GM12878 (cell line): ENCODE results near the gene RAP1GDS1. TPM values are rescaled to one million over a fixed set of nuclear protein-coding genes. Genes with fewer than 3 reads are reported as not detected.

Experiments used
- ATAC-seq: fragments of 200-7000 bp; cut with Tn5 transposase; 3 replicates; pipeline ENCODE4 v1.9.1; 2020; ENCODE audit warnings: mild to moderate bottlenecking, moderate library complexity
- Bru-seq: library from RNA; stranded (reverse); fragments of 400-500 nt; gene quantifications from one replicate; lab custom pipeline; 2021; lab: Mats Ljungman, UMichigan
- BruChase-seq, 2 experiments: library from RNA; stranded (reverse); fragments of 400-500 nt; gene quantifications; one replicate each; lab custom pipeline; 2021; lab: Mats Ljungman, UMichigan
- BruUV-seq: library from RNA; stranded (reverse); fragments of 400-500 nt; replicated peaks from 2 replicates; lab custom pipeline; 2021; lab: Mats Ljungman, UMichigan
- CTCF ChIA-PET: fragments of 300-600 bp; sonication (Branson Sonifier 250); formaldehyde crosslinking; extraction: SDS; loops from one replicate; lab custom pipeline; 2021; ENCODE audit warnings: inconsistent platforms; lab: Yijun Ruan, JAX
- POLR2A ChIA-PET: fragments of 350-600 bp; formaldehyde crosslinking; extraction: SDS; loops from one replicate; lab custom pipeline; 2021; ENCODE audit warnings: inconsistent platforms; lab: Charles Lee
- RAD21 ChIA-PET: fragments of 300-600 bp; sonication (Branson Sonifier 250); formaldehyde crosslinking; loops from one replicate; lab custom pipeline; 2023; ENCODE audit warnings: antibody characterized with exemption; ENCODE audit not compliant: unreplicated experiment; lab: Charles Lee
- SMC1A ChIA-PET: fragments of 300-600 bp; sonication (Branson Sonifier 250); formaldehyde crosslinking; loops from one replicate; lab custom pipeline; 2023; ENCODE audit not compliant: unreplicated experiment, uncharacterized antibody; lab: Charles Lee
- DNase-seq: peaks from one replicate; pipeline ENCODE4 v3.0.0-alpha.2; 2011; ENCODE audit warnings: low read depth, low spot score
- FAIRE-seq: peaks from 3 replicates; lab custom pipeline; 2011; peaks lifted over from hg19 to GRCh38; lab: Jason Lieb, UNC
- H2AFZ ChIP-seq: 2 replicates; pipeline ENCODE4 v1.6.0; 2011; ENCODE audit warnings: low read depth, low read length, control low read depth; ENCODE audit not compliant: control insufficient read depth
- H3K27ac ChIP-seq: 2 replicates; pipeline ENCODE4 v1.5.1; 2011; ENCODE audit warnings: control low read depth; ENCODE audit not compliant: control insufficient read depth, insufficient read depth
- H3K27me3 ChIP-seq, 2 experiments: replicated peaks in 1 of 2; 2 replicates each; pipeline versions ENCODE4 v1.6.0 to v1.6.1; 2011; ENCODE audit warnings: low read length in 1 of 2; ENCODE audit not compliant: control insufficient read depth in 2 of 2, insufficient read depth in 2 of 2
- H3K36me3 ChIP-seq, 2 experiments: 2 replicates each; pipeline ENCODE4 v1.5.1; 2011; ENCODE audit warnings: low read length in 1 of 2; ENCODE audit not compliant: control insufficient read depth in 2 of 2, insufficient read depth in 2 of 2
- H3K4me1 ChIP-seq: 2 replicates; pipeline ENCODE4 v1.6.1; 2011; ENCODE audit warnings: mild to moderate bottlenecking, low read length, moderate library complexity, mixed read lengths; ENCODE audit not compliant: control insufficient read depth, insufficient read depth
- H3K4me2 ChIP-seq: 2 replicates; pipeline ENCODE4 v1.6.0; 2011; ENCODE audit warnings: control low read depth; ENCODE audit not compliant: control insufficient read depth, insufficient read depth
- H3K4me3 ChIP-seq: fragments of 200-600 bp; sonication (generic); 2 replicates; pipeline ENCODE4 v1.5.1; 2016
- H3K79me2 ChIP-seq: 2 replicates; pipeline ENCODE4 v1.6.0; 2011; ENCODE audit warnings: low read length; ENCODE audit not compliant: control insufficient read depth, insufficient read depth
- H3K9ac ChIP-seq: 2 replicates; pipeline ENCODE4 v1.8.0; 2011; ENCODE audit warnings: low read length, control low read depth, mixed read lengths; ENCODE audit not compliant: control insufficient read depth, insufficient read depth
- H3K9me3 ChIP-seq: replicated peaks from 3 replicates; pipeline ENCODE4 v1.5.1; 2011; ENCODE audit warnings: mild to moderate bottlenecking, low read length; ENCODE audit not compliant: control insufficient read depth, insufficient read depth
- H4K20me1 ChIP-seq: 2 replicates; pipeline ENCODE4 v1.6.0; 2011; ENCODE audit not compliant: control insufficient read depth, insufficient read depth
- FOS ChIP-seq: IDR thresholded peaks from 3 replicates; pipeline ENCODE4 v1.6.1; 2011; ENCODE audit warnings: borderline replicate concordance; ENCODE audit not compliant: insufficient read length; ENCODE audit errors: extremely low read depth
- MEF2B ChIP-seq: fragments of 450-650 bp; IDR thresholded peaks from 2 replicates; pipeline ENCODE4 v1.6.1; 2018; ENCODE audit warnings: mild to moderate bottlenecking, moderate library complexity; ENCODE audit not compliant: partially characterized antibody, poor library complexity, severe bottlenecking
- NKRF ChIP-seq: fragments of 450-650 bp; conservative IDR thresholded peaks from 2 replicates; pipeline ENCODE4 v1.6.1; 2017; ENCODE audit warnings: mild to moderate bottlenecking, moderate library complexity
- PAX5 ChIP-seq: IDR thresholded peaks from 2 replicates; pipeline ENCODE4 v1.6.1; 2011; ENCODE audit warnings: low read depth, low read length, borderline replicate concordance
- PML ChIP-seq: IDR thresholded peaks from 2 replicates; pipeline ENCODE4 v1.6.1; 2012; ENCODE audit warnings: low read length, inconsistent platforms
- RB1 ChIP-seq: fragments of 450-650 bp; formaldehyde crosslinking; IDR thresholded peaks from 2 replicates; pipeline ENCODE4 v1.6.1; 2017; ENCODE audit warnings: mild to moderate bottlenecking, borderline replicate concordance
- SRF ChIP-seq, 2 experiments: IDR thresholded peaks; 2 replicates each; pipeline ENCODE4 v1.6.1; 2011; ENCODE audit warnings: low read depth in 2 of 2, low read length in 2 of 2, mild to moderate bottlenecking in 1 of 2, moderate library complexity in 1 of 2
- TCF12 ChIP-seq: IDR thresholded peaks from 2 replicates; pipeline ENCODE4 v1.6.1; 2011; ENCODE audit warnings: low read depth, mild to moderate bottlenecking, low read length
- ZBED1 ChIP-seq: IDR thresholded peaks from 2 replicates; pipeline ENCODE4 v1.6.1; 2016; ENCODE audit warnings: borderline replicate concordance
- ZNF622 ChIP-seq: fragments of 450-650 bp; IDR thresholded peaks from 2 replicates; pipeline ENCODE4 v1.6.1; 2017; ENCODE audit warnings: mild to moderate bottlenecking, inconsistent platforms
- WGBS: methylation state at CpG from one replicate; pipeline ENCODE4 v1.1.6; 2016; ENCODE audit warnings: low lambda C conversion rate; ENCODE audit not compliant: insufficient replicate concordance, insufficient coverage; ENCODE audit errors: missing lambda C conversion rate; 5-methylcytosine and 5-hydroxymethylcytosine counted together
- in situ Hi-C: fragments of 300-500 bp; cut with MboI; formaldehyde crosslinking; loops from 9 replicates; pipeline ENCODE4 v1.14.3; 2018; ENCODE audit warnings: mixed read lengths
- intact Hi-C: fragments of 100-400 bp; cut with micrococcal nuclease; formaldehyde crosslinking; loops from one replicate; pipeline ENCODE4 v1.14.2; 2022; ENCODE audit not compliant: unreplicated experiment
- long read RNA-seq, 2 experiments: library from polyadenylated mRNA; unstranded; transcript quantifications; one replicate each; pipeline ENCODE4 v2.0.0, GENCODE V29; 2019 to 2020
- polyA minus RNA-seq, 3 experiments: library from RNA; depleted of rRNA, polyadenylated mRNA; stranded (reverse); fragments of >200 nt; gene quantifications; 2 replicates each; pipeline ENCODE4 v1.2.3, GENCODE V29; 2011
- polyA plus RNA-seq, 11 experiments: library from polyadenylated mRNA; depleted of rRNA in 4 of 11; unstranded in 6 of 11; stranded (reverse) in 5 of 11; fragments of >200 nt; fragmentation: Nextera tagmentation in 4 of 11; fragmentation: Illumina TruSeq in 1 of 11; extraction: Ambion mirVana in 4 of 11; extraction: Trizol in 1 of 11; gene quantifications; 1 replicate in 1 of 11; 2 replicates in 10 of 11; pipeline versions ENCODE4 v1.2.1 to v1.2.3, GENCODE V29; 2011 to 2016; ENCODE audit warnings: inconsistent platforms in 2 of 11, missing spikeins in 2 of 11, low read depth in 1 of 11
- total RNA-seq, 4 experiments: library from RNA; depleted of rRNA in 3 of 4; stranded (reverse); fragments of >200 nt in 3 of 4; fragmentation: Illumina TruSeq in 1 of 4; extraction: Trizol in 1 of 4; gene quantifications; 2 replicates each; pipeline versions ENCODE4 v1.2.1 to v1.2.3, GENCODE V29; 2013 to 2021
- TF ChIP-seq, protein P1 (sequence below): IDR thresholded peaks from 2 replicates; pipeline ENCODE4 v1.6.1; 2011; ENCODE audit warnings: borderline replicate concordance, low read depth, mild to moderate bottlenecking, moderate library complexity, mixed read lengths, low read length; ENCODE audit not compliant: insufficient read depth; ENCODE audit errors: extremely low read length

RAP1GDS1 gene
- 29.5 and 30.1 TPM in 2 replicates for total RNA-seq (2013; cell fraction: nucleolus; rRNA removed)
- total RNA-seq (2014; rRNA removed) (16.7 and 20.8 TPM in 2 replicates), total RNA-seq (2014; rRNA removed; fragmentation: Illumina TruSeq; extraction: Trizol) (23.8 and 24.0 TPM in 2 replicates), total RNA-seq (2021) (22.5 and 23.0 TPM in 2 replicates), polyA plus RNA-seq (2011; rRNA removed) (30.5 and 42.2 TPM in 2 replicates), polyA plus RNA-seq (2014; fragmentation: Illumina TruSeq; extraction: Trizol) (19.0 and 21.3 TPM in 2 replicates), polyA plus RNA-seq (2014; fragmentation: Nextera tagmentation; extraction: Ambion mirVana) (10 to 100 TPM; 12.0 to 13.2 TPM), polyA plus RNA-seq (2014; rRNA removed) (17.5 and 18.5 TPM in 2 replicates), polyA plus RNA-seq (2016; fragmentation: Nextera tagmentation; extraction: Ambion mirVana) (10 to 100 TPM; 25.3 to 26.5 TPM), polyA minus RNA-seq (2011; rRNA and poly(A)+ RNA removed) (36.7 and 56.3 TPM in 2 replicates), Bru-seq, nascent RNA (percentile 66 among the genes with signal in this experiment), BruChase-seq, experiment 1, labeled RNA remaining after a 6-hour chase (percentile 57 among the genes with signal in this experiment), BruChase-seq, experiment 2, labeled RNA remaining after a 2-hour chase (percentile 59 among the genes with signal in this experiment)
- 7.7 TPM for polyA plus RNA-seq (2011; ENCODE audit: low read depth)
- polyA plus RNA-seq (2011; cell fraction: cytosol; rRNA removed): 16.5 and 17.1 TPM in 2 replicates
- 15.7 and 17.2 TPM in 2 replicates for polyA plus RNA-seq (2011; cell fraction: nucleus; rRNA removed)
- polyA plus RNA-seq (2012): 10.4 and 16.0 TPM in 2 replicates
- polyA minus RNA-seq (2011; cell fraction: cytosol; rRNA and poly(A)+ RNA removed): 12.6 and 16.0 TPM in 2 replicates
- polyA minus RNA-seq (2011; cell fraction: nucleus; rRNA and poly(A)+ RNA removed): 23.7 and 48.8 TPM in 2 replicates
- long read RNA-seq, experiment 1, transcript RAP1GDS1-205 (15 exons, 3,681 nt): major isoform, 14 of 42 reads
- long read RNA-seq, experiment 1, partial matches to known transcripts: 1 of 42 reads
- long read RNA-seq, experiment 1, other reads (novel, unspliced or antisense): 20 of 42 reads
- long read RNA-seq, experiment 2, transcript RAP1GDS1-217 (5 exons, 941 nt): minor isoform, 5 of 242 reads
- long read RNA-seq, experiment 2, transcript RAP1GDS1-204 (14 exons, 1,942 nt): minor isoform, 6 of 242 reads
- long read RNA-seq, experiment 2, transcript RAP1GDS1-205 (15 exons, 3,681 nt): major isoform, 104 of 242 reads
- long read RNA-seq, experiment 2, transcript RAP1GDS1-202 (15 exons, 2,092 nt): minor isoform, 40 of 242 reads
- long read RNA-seq, experiment 2, partial matches to known transcripts: 20 of 242 reads
- long read RNA-seq, experiment 2, other reads (novel, unspliced or antisense): 60 of 242 reads

- H3K27me3 ChIP-seq: no peaks in the 10 kb centered on the region
- H3K9me3 ChIP-seq: no peaks in the 10 kb centered on the region
- ChIA-PET RAD21 (interaction anchor here (0.7 to 3.1 kb wide), 7 partner anchors 14 to 827 kb away, joined by 3 to 16 read pairs (median 3); partner anchors contain the start of gene METAP1), CTCF (no interaction called here), POLR2A (interaction anchor here (0.6 to 2.3 kb wide), 7 partner anchors 9 to 828 kb away, joined by 3 to 12 read pairs (median 3); partner anchors contain the start of gene ADH5), SMC1A (interaction anchor here (0.9 to 1.2 kb wide), 2 partner anchors 29 to 57 kb away, joined by 3 read pairs; no protein-coding TSS in a partner anchor)
- H3K9ac ChIP-seq: peak within 1 kb of the TSS; percentile 95
- peak within 1 kb of the TSS; percentile 91 for H3K27ac ChIP-seq
- H3K4me3 ChIP-seq: peak within 1 kb of the TSS; percentile 98
- intact Hi-C loops: loop anchor here (2.0 to 10.0 kb wide), 5 partner anchors 56 to 1142 kb away; partner anchors contain the start of gene STPG2
- no peaks in the 10 kb centered on the region for H3K4me1 ChIP-seq
- ATAC-seq (peak; percentile 91), DNase-seq (peak; percentile 83), FAIRE-seq (no peak)
- in situ Hi-C loops: loop anchor here (10.0 kb wide), 1 partner anchor 664 kb away; the partner anchor contains the start of gene EIF4E
- H3K79me2 ChIP-seq: peaks cover 25% of the 10 kb centered on the region
- WGBS: 1% methylated on average over 51 of the region's 84 CpGs
- no peaks in the 10 kb centered on the region for H3K36me3 ChIP-seq
- H2AFZ ChIP-seq: peak within 1 kb of the TSS; percentile 88
- no peaks in the 10 kb centered on the region for H4K20me1 ChIP-seq
- BruUV-seq: no TSS peak
- H3K4me2 ChIP-seq: peak within 1 kb of the TSS; percentile 77
- TF ChIP-seq, protein P1, sequence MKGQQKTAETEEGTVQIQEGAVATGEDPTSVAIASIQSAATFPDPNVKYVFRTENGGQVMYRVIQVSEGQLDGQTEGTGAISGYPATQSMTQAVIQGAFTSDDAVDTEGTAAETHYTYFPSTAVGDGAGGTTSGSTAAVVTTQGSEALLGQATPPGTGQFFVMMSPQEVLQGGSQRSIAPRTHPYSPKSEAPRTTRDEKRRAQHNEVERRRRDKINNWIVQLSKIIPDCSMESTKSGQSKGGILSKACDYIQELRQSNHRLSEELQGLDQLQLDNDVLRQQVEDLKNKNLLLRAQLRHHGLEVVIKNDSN: no peak
- no peak for TF ChIP-seq SRF (IDR thresholded peaks at IDR 0.05; ENCODE audit: low read depth in 2 of 2, low read length in 2 of 2)
- TF ChIP-seq PML: peak; percentile 80; the same call in 1 of the 2 replicates
- TF ChIP-seq ZBED1: no peak
- TF ChIP-seq MEF2B: peak; percentile 34
- no peak; the same call in 1 of the 2 replicates for TF ChIP-seq TCF12
- TF ChIP-seq FOS: no peak
- peak; percentile 35; the same call in 1 of the 2 replicates for TF ChIP-seq RB1
- TF ChIP-seq ZNF622: no peak
- peak; percentile 47 for TF ChIP-seq NKRF
- no peak; the same call in 1 of the 2 replicates for TF ChIP-seq PAX5
Measured at GRCh38 chr4:98260579-98261404, at the start of gene RAP1GDS1. RAP1GDS1 (plus strand) TSS chr4:98261384; CDS start chr4:98261566, 182 bp downstream.
